Measurements from ENCODE around the gene FGF3. TPM values are rescaled to one million over a fixed set of nuclear protein-coding genes. Genes with fewer than 3 reads are reported as not detected.

The FGF3 gene
- total RNA-seq, 4 donors from 2014 or later, result not detected

DNA sequence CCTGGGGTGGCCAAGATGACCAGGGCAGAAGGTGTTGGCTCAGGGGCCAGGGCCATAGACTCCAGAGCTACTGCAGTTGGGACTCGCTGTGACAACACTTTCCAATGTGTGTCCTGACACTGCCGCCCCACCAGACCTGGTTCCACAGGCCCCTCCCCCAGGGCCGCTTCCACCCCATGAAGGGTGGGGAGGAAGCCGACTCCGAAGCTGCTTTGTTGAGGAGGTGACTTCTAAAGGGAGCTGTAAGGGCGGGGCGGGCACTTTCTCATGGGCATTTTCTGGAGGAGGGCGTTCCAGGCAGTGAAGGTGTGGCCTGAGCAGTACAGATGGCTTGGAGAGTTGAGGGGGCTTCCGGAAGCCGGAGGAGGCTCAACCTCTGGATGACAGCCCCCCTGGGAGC lies 6.3 kb downstream of the FGF3 start:
- Histone ChIP-seq H3K27ac (no peak overlapping the region), H3K27me3 (peaks cover 24 to 33% (median 28%) of the 10 kb centered on the region in 3 donors), H3K4me3 (no peak overlapping the region), H3K9me3 (no peaks in the 10 kb centered on the region), H3K4me1 (no peaks in the 10 kb centered on the region), H3K36me3 (no peaks in the 10 kb centered on the region)
- intact Hi-C loops (cut with DNase I; ENCODE audit: low total_unique reads) (no loop called here), in situ Hi-C loops (cut with MboI; ENCODE audit: low sequenced_read_pairs in 4 of 4) (no loop called here)
- DNase-seq (no peak), ATAC-seq (no peak)
- no peak for TF ChIP-seq POLR2A (IDR thresholded peaks at IDR 0.05)
- TF ChIP-seq, protein P1, sequence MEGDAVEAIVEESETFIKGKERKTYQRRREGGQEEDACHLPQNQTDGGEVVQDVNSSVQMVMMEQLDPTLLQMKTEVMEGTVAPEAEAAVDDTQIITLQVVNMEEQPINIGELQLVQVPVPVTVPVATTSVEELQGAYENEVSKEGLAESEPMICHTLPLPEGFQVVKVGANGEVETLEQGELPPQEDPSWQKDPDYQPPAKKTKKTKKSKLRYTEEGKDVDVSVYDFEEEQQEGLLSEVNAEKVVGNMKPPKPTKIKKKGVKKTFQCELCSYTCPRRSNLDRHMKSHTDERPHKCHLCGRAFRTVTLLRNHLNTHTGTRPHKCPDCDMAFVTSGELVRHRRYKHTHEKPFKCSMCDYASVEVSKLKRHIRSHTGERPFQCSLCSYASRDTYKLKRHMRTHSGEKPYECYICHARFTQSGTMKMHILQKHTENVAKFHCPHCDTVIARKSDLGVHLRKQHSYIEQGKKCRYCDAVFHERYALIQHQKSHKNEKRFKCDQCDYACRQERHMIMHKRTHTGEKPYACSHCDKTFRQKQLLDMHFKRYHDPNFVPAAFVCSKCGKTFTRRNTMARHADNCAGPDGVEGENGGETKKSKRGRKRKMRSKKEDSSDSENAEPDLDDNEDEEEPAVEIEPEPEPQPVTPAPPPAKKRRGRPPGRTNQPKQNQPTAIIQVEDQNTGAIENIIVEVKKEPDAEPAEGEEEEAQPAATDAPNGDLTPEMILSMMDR (IDR thresholded peaks at IDR 0.05 in 4 of 5, conservative IDR thresholded peaks at IDR 0.05 in 1 of 5), result no peak

DNA sequence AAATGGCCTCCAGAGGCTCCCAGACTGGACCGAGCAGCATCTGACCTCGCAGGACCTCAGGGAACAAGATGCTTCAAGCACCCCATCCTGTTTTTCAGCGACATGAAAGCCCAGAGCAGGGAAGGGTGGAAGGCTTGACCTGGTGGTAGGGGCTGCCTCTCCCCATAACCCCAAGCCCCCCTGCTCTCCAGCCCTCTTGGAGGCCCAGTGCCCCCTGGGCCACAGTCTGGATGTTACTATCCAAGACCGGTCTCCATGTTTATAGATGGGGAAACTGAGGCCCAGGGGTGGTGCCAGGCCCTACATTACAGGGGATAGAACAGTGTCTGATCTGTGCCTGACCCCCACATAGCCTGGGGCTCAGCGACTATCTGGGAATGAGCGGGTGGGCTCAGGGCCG lies 7.0 kb downstream of the FGF3 start:
- no peak for TF ChIP-seq POLR2A (IDR thresholded peaks at IDR 0.05)
- TF ChIP-seq, protein P1 (IDR thresholded peaks at IDR 0.05 in 4 of 5, conservative IDR thresholded peaks at IDR 0.05 in 1 of 5), result no peak
- intact Hi-C loops (cut with DNase I; ENCODE audit: low total_unique reads) (no loop called here), in situ Hi-C loops (cut with MboI; ENCODE audit: low sequenced_read_pairs in 4 of 4) (no loop called here)
- H3K4me1 ChIP-seq, result no peaks in the 10 kb centered on the region
- no peak for ATAC-seq
- H3K27me3 ChIP-seq, result peaks cover 17 to 30% (median 21%) of the 10 kb centered on the region in 3 donors
- no peak overlapping the region for H3K4me3 ChIP-seq
- H3K9me3 ChIP-seq, result no peaks in the 10 kb centered on the region
- H3K27ac ChIP-seq, result no peak overlapping the region
- no peak for DNase-seq
- H3K36me3 ChIP-seq, result no peaks in the 10 kb centered on the region

DNA sequence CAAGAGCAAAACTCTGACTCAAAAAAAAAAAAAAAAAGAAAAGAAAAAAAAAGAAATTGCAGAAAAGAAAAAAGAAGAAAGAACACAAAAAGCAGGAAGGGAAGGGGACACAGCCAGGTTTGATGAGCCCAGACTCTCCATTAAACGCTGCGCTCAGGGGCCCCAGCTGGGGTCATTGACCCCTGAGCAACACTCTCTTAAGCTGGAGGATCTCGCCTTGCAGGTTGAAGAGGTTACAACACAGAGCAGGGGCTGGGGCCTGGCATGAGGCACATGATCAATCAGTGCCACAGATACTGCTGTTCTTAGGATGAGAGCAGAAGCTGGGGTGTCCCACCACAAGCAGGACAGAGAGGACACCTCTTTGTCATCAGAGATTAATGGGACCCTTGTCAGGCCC lies 7.8 kb downstream of the FGF3 start:
- no peak overlapping the region for H3K27ac ChIP-seq
- H3K4me3 ChIP-seq, result no peak overlapping the region
- TF ChIP-seq, protein P1 (IDR thresholded peaks at IDR 0.05 in 4 of 5, conservative IDR thresholded peaks at IDR 0.05 in 1 of 5), result no peak
- no peak for TF ChIP-seq POLR2A (IDR thresholded peaks at IDR 0.05)
- DNase-seq (no peak), ATAC-seq (no peak)
- H3K36me3 ChIP-seq, result no peaks in the 10 kb centered on the region
- H3K27me3 ChIP-seq, result peaks cover 9 to 27% (median 13%) of the 10 kb centered on the region in 3 donors
- intact Hi-C loops (cut with DNase I; ENCODE audit: low total_unique reads) (no loop called here), in situ Hi-C loops (cut with MboI; ENCODE audit: low sequenced_read_pairs in 4 of 4) (no loop called here)
- no peaks in the 10 kb centered on the region for H3K9me3 ChIP-seq
- H3K4me1 ChIP-seq, result no peaks in the 10 kb centered on the region

DNA sequence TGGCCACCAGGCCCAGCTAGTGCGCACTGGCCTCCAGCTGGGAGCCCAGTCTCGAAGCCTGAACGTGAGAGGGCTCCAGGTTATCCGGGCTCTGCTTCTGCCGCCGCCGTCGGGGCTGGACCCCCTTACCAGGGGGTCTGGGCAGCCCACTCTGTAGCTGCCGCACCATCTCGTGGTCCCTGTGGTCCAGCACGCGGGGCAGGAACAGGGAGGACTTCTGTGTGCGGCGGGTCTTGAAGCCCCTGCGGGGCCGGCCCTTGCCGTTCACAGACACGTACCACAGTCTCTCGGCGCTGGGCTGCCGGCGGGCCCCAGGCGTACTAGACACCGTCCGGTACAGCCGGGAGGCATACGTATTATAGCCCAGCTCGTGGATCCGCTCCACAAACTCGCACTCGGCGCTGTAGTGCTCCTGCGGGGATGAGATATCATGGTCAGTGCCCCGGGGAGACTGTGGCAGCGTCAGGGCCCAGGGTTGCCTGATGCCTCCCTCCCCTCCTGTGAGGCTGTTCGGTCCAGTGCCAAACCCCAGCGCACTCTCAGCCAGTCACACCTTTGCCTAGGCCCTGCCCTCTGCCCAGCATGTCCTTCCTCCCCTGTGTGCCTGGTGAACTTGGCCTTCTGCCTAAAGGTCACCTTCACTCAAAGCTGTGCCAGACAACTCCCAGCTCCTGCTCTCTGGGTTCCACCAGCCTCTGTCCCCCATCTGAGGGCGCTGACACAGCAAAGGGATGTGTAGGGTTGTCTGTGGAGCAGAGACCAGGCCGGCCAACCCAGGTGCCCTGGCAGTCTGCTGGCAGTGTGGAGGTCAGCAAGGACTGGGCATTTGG lies 8.7 kb downstream of the FGF3 start:
- Histone ChIP-seq H3K9me3 (no peaks in the 10 kb centered on the region), H3K4me1 (no peaks in the 10 kb centered on the region), H3K27ac (no peak overlapping the region), H3K4me3 (no peak overlapping the region), H3K27me3 (peaks cover 0 to 18% (median 5%) of the 10 kb centered on the region in 3 donors), H3K36me3 (no peaks in the 10 kb centered on the region)
- in situ Hi-C loops (cut with MboI; ENCODE audit: low sequenced_read_pairs in 4 of 4), result no loop called here
- intact Hi-C loops (cut with DNase I; ENCODE audit: low total_unique reads), result no loop called here
- TF ChIP-seq POLR2A (IDR thresholded peaks at IDR 0.05), result no peak
- TF ChIP-seq, protein P1 (IDR thresholded peaks at IDR 0.05 in 4 of 5, conservative IDR thresholded peaks at IDR 0.05 in 1 of 5), result no peak
- no peak for DNase-seq
- ATAC-seq, result no peak

All from gastrocnemius medialis (tissue), 4 donors.